HEK293 (cell line): ENCODE results near the gene PLAAT2.

Source experiments
- CTCF ChIA-PET: fragments of 350-600 bp; formaldehyde crosslinking; extraction: SDS; loops from one replicate; lab custom pipeline; 2021; ENCODE audit warnings: antibody characterized with exemption; lab: Yijun Ruan, JAX
- POLR2A ChIA-PET: fragments of 300-600 bp; formaldehyde crosslinking; extraction: SDS; loops from one replicate; lab custom pipeline; 2020; ENCODE audit warnings: antibody characterized with exemption, inconsistent platforms; lab: Yijun Ruan, JAX
- H3K27ac ChIP-seq: fragments of 200-500 bp; sonication (Bioruptor generic); 2 replicates; pipeline ENCODE4 v1.5.1; 2014; ENCODE audit warnings: low read depth, low read length, control low read depth, inconsistent platforms; ENCODE audit errors: extremely low read depth
- H3K36me3 ChIP-seq, 2 experiments: fragments of 200-500 bp in 1 of 2; sonication (Bioruptor generic) in 1 of 2; 1 replicate in 1 of 2; 2 replicates in 1 of 2; pipeline ENCODE4 v1.5.1; 2014 to 2017; ENCODE audit warnings: inconsistent platforms in 2 of 2, low read length in 2 of 2; ENCODE audit not compliant: control insufficient read depth in 2 of 2, insufficient read depth in 1 of 2
- H3K4me1 ChIP-seq: fragments of 200-500 bp; sonication (Bioruptor generic); 2 replicates; pipeline ENCODE4 v1.5.1; 2014; ENCODE audit warnings: mild to moderate bottlenecking, low read length, inconsistent platforms; ENCODE audit not compliant: control insufficient read depth, insufficient read depth
- H3K4me3 ChIP-seq: 2 replicates; pipeline ENCODE4 v1.5.1; 2011; ENCODE audit warnings: low read depth, mild to moderate bottlenecking, control low read depth, low read length, moderate library complexity
- H3K9me3 ChIP-seq: fragments of 200-500 bp; sonication (Bioruptor generic); 2 replicates; pipeline ENCODE4 v1.5.1; 2014; ENCODE audit warnings: low read depth, low read length, inconsistent platforms; ENCODE audit not compliant: control insufficient read depth, insufficient read depth
- KLF8 ChIP-seq: fragments of 450-650 bp; formaldehyde crosslinking; IDR thresholded peaks from 2 replicates; pipeline ENCODE4 v1.5.1; 2016; ENCODE audit warnings: missing biosample characterization, missing genetic modification characterization
- MEIS1 ChIP-seq: sonication (generic); formaldehyde crosslinking; IDR thresholded peaks from 2 replicates; pipeline ENCODE4 v1.8.1; 2022; ENCODE audit warnings: missing genetic modification reagents, mild to moderate bottlenecking, borderline replicate concordance
- ZNF138 ChIP-seq: fragments of 450-650 bp; formaldehyde crosslinking; IDR thresholded peaks from 2 replicates; pipeline ENCODE4 v1.5.1; 2016; ENCODE audit warnings: missing biosample characterization, missing genetic modification characterization, borderline replicate concordance
- ZNF146 ChIP-seq: fragments of 450-650 bp; formaldehyde crosslinking; IDR thresholded peaks from 2 replicates; pipeline ENCODE4 v1.5.1; 2016; ENCODE audit warnings: missing biosample characterization, missing genetic modification characterization
- ZNF211 ChIP-seq: fragments of 450-650 bp; formaldehyde crosslinking; IDR thresholded peaks from 2 replicates; pipeline ENCODE4 v1.5.1; 2016; ENCODE audit warnings: low read depth, missing biosample characterization, missing genetic modification characterization
- ZNF391 ChIP-seq: fragments of 450-650 bp; formaldehyde crosslinking; IDR thresholded peaks from 2 replicates; pipeline ENCODE4 v1.5.1; 2016; ENCODE audit warnings: low read depth, missing biosample characterization, missing genetic modification characterization, borderline replicate concordance
- ZNF501 ChIP-seq: fragments of 450-650 bp; formaldehyde crosslinking; IDR thresholded peaks from 2 replicates; pipeline ENCODE4 v1.5.1; 2016; ENCODE audit warnings: missing biosample characterization, missing genetic modification characterization
- ZNF560 ChIP-seq: fragments of 450-650 bp; formaldehyde crosslinking; IDR thresholded peaks from 2 replicates; pipeline ENCODE4 v1.5.1; 2017; ENCODE audit warnings: missing biosample characterization, missing genetic modification characterization, borderline replicate concordance
- ZNF623 ChIP-seq: fragments of 450-650 bp; formaldehyde crosslinking; IDR thresholded peaks from 2 replicates; pipeline ENCODE4 v1.5.1; 2016; ENCODE audit warnings: missing biosample characterization, missing genetic modification characterization
- ZNF670 ChIP-seq: fragments of 450-650 bp; formaldehyde crosslinking; IDR thresholded peaks from 2 replicates; pipeline ENCODE4 v1.5.1; 2016; ENCODE audit warnings: missing biosample characterization, missing genetic modification characterization, low read depth
- ZNF776 ChIP-seq: fragments of 450-650 bp; formaldehyde crosslinking; IDR thresholded peaks from 2 replicates; pipeline ENCODE4 v1.5.0; 2017; ENCODE audit warnings: missing biosample characterization, missing genetic modification characterization, borderline replicate concordance
- ZSCAN30 ChIP-seq: fragments of 450-650 bp; IDR thresholded peaks from 2 replicates; pipeline ENCODE4 v1.5.1; 2018; ENCODE audit warnings: missing biosample characterization, mild to moderate bottlenecking, missing genetic modification characterization, moderate library complexity
- TF ChIP-seq, protein P1 (sequence below): fragments of 450-650 bp; formaldehyde crosslinking; IDR thresholded peaks from 2 replicates; pipeline ENCODE4 v1.5.1; 2016; ENCODE audit warnings: missing biosample characterization, missing genetic modification characterization
- TF ChIP-seq, protein P2 (sequence below): fragments of 450-650 bp; formaldehyde crosslinking; IDR thresholded peaks from 2 replicates; pipeline ENCODE4 v1.5.1; 2017; ENCODE audit warnings: missing biosample characterization, missing genetic modification characterization
- TF ChIP-seq, protein P3 (sequence below): fragments of 450-650 bp; formaldehyde crosslinking; IDR thresholded peaks from 2 replicates; pipeline ENCODE4 v1.5.1; 2016; ENCODE audit warnings: missing biosample characterization, missing genetic modification characterization
- TF ChIP-seq, protein P4 (sequence below): fragments of 450-650 bp; formaldehyde crosslinking; IDR thresholded peaks from 2 replicates; pipeline ENCODE4 v1.5.1; 2016; ENCODE audit warnings: missing biosample characterization, missing genetic modification characterization

Gene PLAAT2

DNA sequence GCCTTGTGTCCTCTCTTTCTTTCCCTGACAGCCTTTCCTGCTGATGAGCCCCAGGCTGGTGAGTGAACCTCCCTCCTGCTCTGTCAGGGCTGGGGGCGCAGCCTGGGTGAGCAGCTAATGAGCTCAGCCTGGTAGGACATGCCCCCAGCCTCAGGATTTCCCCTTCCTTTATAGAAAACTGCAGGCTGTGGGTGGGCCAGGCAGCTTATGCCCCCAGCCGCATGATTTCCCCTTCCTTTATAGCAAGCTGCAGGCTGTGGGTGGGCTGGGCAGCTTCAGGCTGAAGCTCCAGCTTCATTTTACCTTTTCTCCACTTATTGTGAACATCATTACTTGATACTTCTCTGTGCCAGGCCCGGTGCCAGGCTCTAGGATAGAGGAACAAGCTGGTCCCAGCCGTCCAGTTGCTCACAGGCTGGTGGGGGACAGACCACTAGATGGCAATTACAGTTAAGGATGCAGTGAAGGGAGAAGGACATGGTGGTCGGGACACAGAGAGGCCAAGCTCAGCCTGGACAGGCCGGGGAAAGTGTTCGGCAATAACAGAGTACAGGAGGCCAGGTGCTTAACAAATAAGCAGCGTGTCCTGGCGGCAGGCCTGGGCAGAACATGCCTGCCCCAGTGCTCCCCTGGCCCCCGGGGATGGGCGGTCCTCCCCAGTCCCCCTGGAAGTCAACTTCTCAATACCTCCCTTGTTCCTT is 52.0 kb downstream of the PLAAT2 start (continued):
- TF ChIP-seq, protein P1, sequence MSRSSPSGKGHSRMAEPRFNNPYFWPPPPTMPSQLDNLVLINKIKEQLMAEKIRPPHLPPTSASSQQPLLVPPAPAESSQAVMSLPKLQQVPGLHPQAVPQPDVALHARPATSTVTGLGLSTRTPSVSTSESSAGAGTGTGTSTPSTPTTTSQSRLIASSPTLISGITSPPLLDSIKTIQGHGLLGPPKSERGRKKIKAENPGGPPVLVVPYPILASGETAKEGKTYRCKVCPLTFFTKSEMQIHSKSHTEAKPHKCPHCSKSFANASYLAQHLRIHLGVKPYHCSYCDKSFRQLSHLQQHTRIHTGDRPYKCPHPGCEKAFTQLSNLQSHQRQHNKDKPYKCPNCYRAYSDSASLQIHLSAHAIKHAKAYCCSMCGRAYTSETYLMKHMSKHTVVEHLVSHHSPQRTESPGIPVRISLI (tag by site-specific recombination): no peak
- TF ChIP-seq ZNF560 (tag by site-specific recombination): no peak

DNA sequence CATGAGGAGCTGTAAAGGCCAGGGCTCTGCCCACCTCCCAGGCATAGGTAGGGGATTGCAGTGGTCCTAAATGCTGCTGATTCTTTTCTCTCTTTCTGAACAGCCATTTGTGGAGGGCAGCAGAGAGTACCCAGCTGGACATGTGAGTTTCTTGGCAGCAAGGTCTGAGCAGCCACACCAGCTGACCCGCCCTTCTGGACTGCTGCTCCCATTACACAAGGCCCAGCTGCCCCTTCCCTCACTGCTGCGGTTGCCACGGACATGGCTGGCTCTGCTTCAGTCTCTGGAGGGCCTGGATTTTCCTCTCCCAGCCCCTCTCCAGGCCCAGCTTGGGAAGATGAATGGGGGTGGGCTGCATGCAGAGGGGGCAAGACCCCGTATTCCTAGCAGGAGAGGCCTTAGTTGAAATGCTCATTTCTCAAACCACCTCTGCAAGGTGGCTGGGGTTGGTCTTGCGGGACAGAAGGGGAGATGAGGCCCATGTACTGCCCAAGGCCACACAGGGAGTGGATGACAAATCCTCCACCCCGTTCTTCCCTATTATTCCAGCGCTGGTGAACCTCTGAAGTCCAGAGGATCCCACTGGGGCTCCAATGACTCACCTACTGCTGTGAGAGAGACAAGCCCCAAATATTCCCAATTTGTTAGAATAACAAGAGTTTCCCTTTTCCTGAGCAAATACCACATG is 52.7 kb downstream of the PLAAT2 start:
- CTCF ChIA-PET: no interaction called here
- POLR2A ChIA-PET: no interaction called here
- Histone ChIP-seq H3K9me3 (no peaks in the 10 kb centered on the region), H3K27ac (no peak overlapping the region), H3K4me3 (no peak overlapping the region), H3K36me3 (no peaks in the 10 kb centered on the region), H3K4me1 (no peaks in the 10 kb centered on the region)
- TF ChIP-seq, protein P2, sequence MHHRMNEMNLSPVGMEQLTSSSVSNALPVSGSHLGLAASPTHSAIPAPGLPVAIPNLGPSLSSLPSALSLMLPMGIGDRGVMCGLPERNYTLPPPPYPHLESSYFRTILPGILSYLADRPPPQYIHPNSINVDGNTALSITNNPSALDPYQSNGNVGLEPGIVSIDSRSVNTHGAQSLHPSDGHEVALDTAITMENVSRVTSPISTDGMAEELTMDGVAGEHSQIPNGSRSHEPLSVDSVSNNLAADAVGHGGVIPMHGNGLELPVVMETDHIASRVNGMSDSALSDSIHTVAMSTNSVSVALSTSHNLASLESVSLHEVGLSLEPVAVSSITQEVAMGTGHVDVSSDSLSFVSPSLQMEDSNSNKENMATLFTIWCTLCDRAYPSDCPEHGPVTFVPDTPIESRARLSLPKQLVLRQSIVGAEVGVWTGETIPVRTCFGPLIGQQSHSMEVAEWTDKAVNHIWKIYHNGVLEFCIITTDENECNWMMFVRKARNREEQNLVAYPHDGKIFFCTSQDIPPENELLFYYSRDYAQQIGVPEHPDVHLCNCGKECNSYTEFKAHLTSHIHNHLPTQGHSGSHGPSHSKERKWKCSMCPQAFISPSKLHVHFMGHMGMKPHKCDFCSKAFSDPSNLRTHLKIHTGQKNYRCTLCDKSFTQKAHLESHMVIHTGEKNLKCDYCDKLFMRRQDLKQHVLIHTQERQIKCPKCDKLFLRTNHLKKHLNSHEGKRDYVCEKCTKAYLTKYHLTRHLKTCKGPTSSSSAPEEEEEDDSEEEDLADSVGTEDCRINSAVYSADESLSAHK (tag by site-specific recombination): no peak
- TF ChIP-seq ZNF146 (tag by site-specific recombination): no peak
- TF ChIP-seq ZNF391 (tag by site-specific recombination): no peak
- TF ChIP-seq, protein P1 (tag by site-specific recombination): no peak
- TF ChIP-seq ZNF776 (tag by site-specific recombination): no peak
- TF ChIP-seq ZNF211: no peak
- no peak for TF ChIP-seq ZNF501
- TF ChIP-seq, protein P3, sequence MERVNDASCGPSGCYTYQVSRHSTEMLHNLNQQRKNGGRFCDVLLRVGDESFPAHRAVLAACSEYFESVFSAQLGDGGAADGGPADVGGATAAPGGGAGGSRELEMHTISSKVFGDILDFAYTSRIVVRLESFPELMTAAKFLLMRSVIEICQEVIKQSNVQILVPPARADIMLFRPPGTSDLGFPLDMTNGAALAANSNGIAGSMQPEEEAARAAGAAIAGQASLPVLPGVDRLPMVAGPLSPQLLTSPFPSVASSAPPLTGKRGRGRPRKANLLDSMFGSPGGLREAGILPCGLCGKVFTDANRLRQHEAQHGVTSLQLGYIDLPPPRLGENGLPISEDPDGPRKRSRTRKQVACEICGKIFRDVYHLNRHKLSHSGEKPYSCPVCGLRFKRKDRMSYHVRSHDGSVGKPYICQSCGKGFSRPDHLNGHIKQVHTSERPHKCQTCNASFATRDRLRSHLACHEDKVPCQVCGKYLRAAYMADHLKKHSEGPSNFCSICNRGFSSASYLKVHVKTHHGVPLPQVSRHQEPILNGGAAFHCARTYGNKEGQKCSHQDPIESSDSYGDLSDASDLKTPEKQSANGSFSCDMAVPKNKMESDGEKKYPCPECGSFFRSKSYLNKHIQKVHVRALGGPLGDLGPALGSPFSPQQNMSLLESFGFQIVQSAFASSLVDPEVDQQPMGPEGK (tag by site-specific recombination): no peak
- TF ChIP-seq ZSCAN30: no peak
- TF ChIP-seq ZNF623 (tag by site-specific recombination): no peak
- TF ChIP-seq, protein P4, sequence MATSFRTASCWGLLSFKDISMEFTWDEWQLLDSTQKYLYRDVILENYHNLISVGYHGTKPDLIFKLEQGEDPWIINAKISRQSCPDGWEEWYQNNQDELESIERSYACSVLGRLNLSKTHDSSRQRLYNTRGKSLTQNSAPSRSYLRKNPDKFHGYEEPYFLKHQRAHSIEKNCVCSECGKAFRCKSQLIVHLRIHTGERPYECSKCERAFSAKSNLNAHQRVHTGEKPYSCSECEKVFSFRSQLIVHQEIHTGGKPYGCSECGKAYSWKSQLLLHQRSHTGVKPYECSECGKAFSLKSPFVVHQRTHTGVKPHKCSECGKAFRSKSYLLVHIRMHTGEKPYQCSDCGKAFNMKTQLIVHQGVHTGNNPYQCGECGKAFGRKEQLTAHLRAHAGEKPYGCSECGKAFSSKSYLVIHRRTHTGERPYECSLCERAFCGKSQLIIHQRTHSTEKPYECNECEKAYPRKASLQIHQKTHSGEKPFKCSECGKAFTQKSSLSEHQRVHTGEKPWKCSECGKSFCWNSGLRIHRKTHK (tag by site-specific recombination): no peak
- no peak for TF ChIP-seq MEIS1 (CRISPR knock-in tag)
- no peak for TF ChIP-seq ZNF670
- no peak for TF ChIP-seq ZNF138
- TF ChIP-seq KLF8 (tag by site-specific recombination): no peak
